Loucy (cell line): ENCODE data around the gene MKI67.

Experiments
- H2AFZ ChIP-seq: fragments of 200-600 bp; sonication (generic); 2 replicates; pipeline ENCODE4 v1.6.0; 2016; ENCODE audit warnings: antibody characterized with exemption, mild to moderate bottlenecking, low read length, moderate library complexity
- H3F3A ChIP-seq: fragments of 200-600 bp; 2 replicates; pipeline ENCODE4 v1.6.0; 2016; ENCODE audit warnings: antibody characterized with exemption, low read depth, mild to moderate bottlenecking
- H3K27me3 ChIP-seq: fragments of 200-600 bp; sonication (generic); 2 replicates; pipeline ENCODE4 v1.6.1; 2014; ENCODE audit warnings: low read length, mild to moderate bottlenecking; ENCODE audit not compliant: insufficient read depth, poor library complexity, severe bottlenecking
- H3K36me3 ChIP-seq: fragments of 200-600 bp; sonication (generic); 2 replicates; pipeline ENCODE4 v1.6.1; 2016; ENCODE audit warnings: low read length; ENCODE audit not compliant: insufficient read depth
- H3K4me1 ChIP-seq: fragments of 200-600 bp; sonication (generic); 2 replicates; pipeline ENCODE4 v1.5.1; 2014; ENCODE audit warnings: low read length, mild to moderate bottlenecking; ENCODE audit not compliant: insufficient read depth, poor library complexity, severe bottlenecking
- H3K4me2 ChIP-seq: fragments of 200-600 bp; sonication (generic); 2 replicates; pipeline ENCODE4 v1.6.0; 2014; ENCODE audit warnings: antibody characterized with exemption, low read length, low read depth, mild to moderate bottlenecking; ENCODE audit not compliant: poor library complexity, severe bottlenecking
- H3K4me3 ChIP-seq: fragments of 200-600 bp; sonication (generic); 2 replicates; pipeline ENCODE4 v1.5.1; 2014; ENCODE audit warnings: low read length, mild to moderate bottlenecking, mixed read lengths; ENCODE audit not compliant: poor library complexity, severe bottlenecking
- H3K79me2 ChIP-seq: fragments of 200-600 bp; sonication (generic); 2 replicates; pipeline ENCODE4 v1.6.1; 2014; ENCODE audit warnings: low read length; ENCODE audit not compliant: insufficient read depth
- H3K9ac ChIP-seq: fragments of 200-600 bp; sonication (generic); 2 replicates; pipeline ENCODE4 v1.6.0; 2014; ENCODE audit warnings: mild to moderate bottlenecking, low read depth, low read length, moderate library complexity; ENCODE audit not compliant: poor library complexity, severe bottlenecking
- H3K9me2 ChIP-seq: fragments of 200-600 bp; sonication (generic); replicated peaks from 2 replicates; pipeline ENCODE4 v1.6.1; 2016; ENCODE audit warnings: low read depth, low read length, mixed read lengths
- H3K9me3 ChIP-seq: fragments of 200-600 bp; sonication (generic); 2 replicates; pipeline ENCODE4 v1.6.1; 2014; ENCODE audit warnings: mild to moderate bottlenecking, antibody characterized with exemption, low read length, low read depth; ENCODE audit not compliant: insufficient read depth
- H4K20me1 ChIP-seq: fragments of 200-600 bp; sonication (generic); 2 replicates; pipeline ENCODE4 v1.6.0; 2014; ENCODE audit warnings: antibody characterized with exemption, low read length, mild to moderate bottlenecking; ENCODE audit not compliant: insufficient read depth, poor library complexity, severe bottlenecking
- CTCF ChIP-seq: fragments of 200-600 bp; sonication (generic); conservative IDR thresholded peaks from 2 replicates; pipeline ENCODE4 v1.5.1; 2014; ENCODE audit warnings: mild to moderate bottlenecking, antibody characterized with exemption, low read length
- EZH2phosphoT487 ChIP-seq: fragments of 200-600 bp; IDR thresholded peaks from 2 replicates; pipeline ENCODE4 v1.6.1; 2018; ENCODE audit warnings: antibody characterized with exemption, mild to moderate bottlenecking, moderate library complexity, borderline replicate concordance

Gene MKI67

GRCh38 chr10:128060341-128061250 is 65.6 kb downstream of the MKI67 start:
- Histone ChIP-seq H3K36me3 (peaks cover 38% of the 10 kb centered on the region; the same call in 1 of the 2 replicates), H2AFZ (no peak overlapping the region), H3K27me3 (no peaks in the 10 kb centered on the region), H3K4me3 (no peak overlapping the region), H3K4me2 (no peak overlapping the region), H3K9me3 (no peaks in the 10 kb centered on the region), H3F3A (peaks cover 7% of the 10 kb centered on the region), H4K20me1 (no peaks in the 10 kb centered on the region), H3K9me2 (no peaks in the 10 kb centered on the region), H3K79me2 (no peaks in the 10 kb centered on the region), H3K9ac (no peak overlapping the region), H3K4me1 (peaks cover 47% of the 10 kb centered on the region)
- TF ChIP-seq CTCF (no peak), EZH2phosphoT487 (no peak)

- Histone ChIP-seq H3K9me3 (no peaks in the 10 kb centered on the region), H4K20me1 (no peaks in the 10 kb centered on the region), H3K9me2 (no peaks in the 10 kb centered on the region), H2AFZ (no peak overlapping the region), H3F3A (peaks cover 7% of the 10 kb centered on the region), H3K79me2 (no peaks in the 10 kb centered on the region; the same call in 1 of the 2 replicates), H3K4me3 (no peak overlapping the region), H3K4me1 (peaks cover 41% of the 10 kb centered on the region), H3K36me3 (peaks cover 44% of the 10 kb centered on the region; the same call in 1 of the 2 replicates), H3K4me2 (no peak overlapping the region), H3K27me3 (no peaks in the 10 kb centered on the region), H3K9ac (no peak overlapping the region)
- TF ChIP-seq CTCF (no peak), EZH2phosphoT487 (no peak)
Observed at GRCh38 chr10:128059982-128060293, 66.3 kb downstream of the MKI67 start.

GRCh38 chr10:128059266-128059981 is 66.8 kb downstream of the MKI67 start:
- Histone ChIP-seq H3K4me1 (peaks cover 36% of the 10 kb centered on the region), H3K4me3 (no peak overlapping the region), H3K36me3 (peaks cover 48% of the 10 kb centered on the region; the same call in 1 of the 2 replicates), H3F3A (peaks cover 7% of the 10 kb centered on the region), H2AFZ (no peak overlapping the region), H3K27me3 (no peaks in the 10 kb centered on the region), H3K9me2 (no peaks in the 10 kb centered on the region), H3K9ac (no peak overlapping the region), H3K9me3 (no peaks in the 10 kb centered on the region), H3K79me2 (no peaks in the 10 kb centered on the region; the same call in 1 of the 2 replicates), H4K20me1 (no peaks in the 10 kb centered on the region), H3K4me2 (no peak overlapping the region)
- TF ChIP-seq CTCF (no peak), EZH2phosphoT487 (no peak)
